ENCODE measurements around the gene ENSA.

DNA sequence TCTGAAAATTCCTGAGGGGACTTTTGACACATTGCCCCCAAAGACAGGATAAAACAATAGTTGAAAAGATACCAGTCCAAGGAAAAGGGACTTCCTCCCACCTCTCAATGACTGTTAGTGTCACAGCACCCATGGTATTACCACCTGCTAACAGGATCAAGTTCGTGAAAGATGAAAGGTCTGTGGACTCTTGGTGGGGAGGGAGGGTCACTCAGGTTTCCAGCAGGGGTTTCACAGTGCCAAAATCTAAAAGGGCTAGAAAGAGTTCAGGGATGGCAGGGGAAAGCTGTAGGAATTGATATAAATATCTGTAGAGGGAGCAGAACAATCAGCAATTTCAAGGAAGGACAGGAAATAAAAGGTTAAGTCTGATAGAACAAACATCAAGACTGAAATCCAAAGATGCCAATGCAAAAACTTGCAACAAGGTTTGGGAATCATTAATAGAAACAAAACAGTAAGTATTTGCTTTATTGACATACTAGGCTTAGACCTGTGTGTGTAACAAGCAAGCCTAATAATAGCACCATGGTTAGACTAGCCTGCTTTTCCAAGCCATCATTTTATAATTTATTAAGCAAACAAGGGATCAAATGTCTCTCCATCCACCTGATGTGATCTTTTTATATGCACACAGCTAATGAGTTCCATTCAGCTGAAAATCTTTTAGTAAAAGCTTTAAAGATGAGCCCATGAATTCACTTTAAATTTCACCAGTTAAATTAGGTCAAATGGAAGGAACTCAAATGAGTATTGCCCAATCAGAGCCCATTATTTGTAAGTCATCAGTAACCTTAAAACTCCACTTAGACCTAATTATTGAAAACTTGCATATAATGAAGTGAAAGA, 53.7 kb downstream of the ENSA start:
- TF ChIP-seq, protein P1, sequence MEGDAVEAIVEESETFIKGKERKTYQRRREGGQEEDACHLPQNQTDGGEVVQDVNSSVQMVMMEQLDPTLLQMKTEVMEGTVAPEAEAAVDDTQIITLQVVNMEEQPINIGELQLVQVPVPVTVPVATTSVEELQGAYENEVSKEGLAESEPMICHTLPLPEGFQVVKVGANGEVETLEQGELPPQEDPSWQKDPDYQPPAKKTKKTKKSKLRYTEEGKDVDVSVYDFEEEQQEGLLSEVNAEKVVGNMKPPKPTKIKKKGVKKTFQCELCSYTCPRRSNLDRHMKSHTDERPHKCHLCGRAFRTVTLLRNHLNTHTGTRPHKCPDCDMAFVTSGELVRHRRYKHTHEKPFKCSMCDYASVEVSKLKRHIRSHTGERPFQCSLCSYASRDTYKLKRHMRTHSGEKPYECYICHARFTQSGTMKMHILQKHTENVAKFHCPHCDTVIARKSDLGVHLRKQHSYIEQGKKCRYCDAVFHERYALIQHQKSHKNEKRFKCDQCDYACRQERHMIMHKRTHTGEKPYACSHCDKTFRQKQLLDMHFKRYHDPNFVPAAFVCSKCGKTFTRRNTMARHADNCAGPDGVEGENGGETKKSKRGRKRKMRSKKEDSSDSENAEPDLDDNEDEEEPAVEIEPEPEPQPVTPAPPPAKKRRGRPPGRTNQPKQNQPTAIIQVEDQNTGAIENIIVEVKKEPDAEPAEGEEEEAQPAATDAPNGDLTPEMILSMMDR (IDR thresholded peaks at IDR 0.05; ENCODE audit: low read length) = no peak
- no peak for TF ChIP-seq EZH2 (optimal IDR thresholded peaks at IDR 0.05; ENCODE audit: low read depth, low read length)
- no peak for TF ChIP-seq EZH2phosphoT487 (IDR thresholded peaks at IDR 0.05; ENCODE audit: low read length)

Data from MM.1S (cell line).